ENCODE measurements around the gene KCNK7.
A peak's percentile ranks its signal among the peaks of the same experiment; 100 is the strongest.
"Not testable (repeated sequence)": the region's sequence is repeated elsewhere in the genome, so short reads cannot be mapped to it uniquely, and the experiment has no call there.

The KCNK7 gene
- 0.19 to 0.36 (median 0.30) reads per million in 4 experiments for total RNA-seq

- no peak for DNase-seq
Observed at GRCh38 chr11:65595543-65596281, at the start of gene KCNK7. Gene KCNK7, minus strand, starts transcription at chr11:65595800. Its CDS starts 28 bp downstream, at chr11:65595772.

GRCh38 chr11:65644837-65645236 lies 49.2 kb upstream of the KCNK7 start:
- no peak for DNase-seq

GRCh38 chr11:65643971-65644370 lies 48.4 kb upstream of the KCNK7 start:
- DNase-seq = no peak

GRCh38 chr11:65642014-65642671 lies 46.5 kb upstream of the KCNK7 start:
- DNase-seq = no peak

- DNase-seq = no peak
Observed at GRCh38 chr11:65641297-65642013, 45.9 kb upstream of the KCNK7 start.

- DNase-seq = peak; percentile 15
Observed at GRCh38 chr11:65640483-65641296, 45.1 kb upstream of the KCNK7 start.

- peak; percentile 59 for DNase-seq
Observed at GRCh38 chr11:65639623-65640482, 44.3 kb upstream of the KCNK7 start.

GRCh38 chr11:65639228-65639597 lies 43.6 kb upstream of the KCNK7 start:
- not testable (repeated sequence) for DNase-seq

GRCh38 chr11:65637794-65638419 lies 42.3 kb upstream of the KCNK7 start, which contains the start of gene SIPA1:
Gene SIPA1, plus strand, starts transcription at chr11:65638101. Its CDS starts 2,821 bp downstream, at chr11:65640922.
- peak; percentile 62 for DNase-seq

GRCh38 chr11:65637032-65637557 lies 41.5 kb upstream of the KCNK7 start:
- no peak for DNase-seq

- DNase-seq = no peak
Observed at GRCh38 chr11:65636108-65637031, 40.8 kb upstream of the KCNK7 start.

- no peak for DNase-seq
Observed at GRCh38 chr11:65634905-65635731, 39.5 kb upstream of the KCNK7 start.

GRCh38 chr11:65634440-65634839 lies 38.8 kb upstream of the KCNK7 start:
- DNase-seq = no peak

- DNase-seq = no peak
Observed at GRCh38 chr11:65634109-65634436, 38.5 kb upstream of the KCNK7 start.

- DNase-seq = no peak
Observed at GRCh38 chr11:65633390-65634108, 37.9 kb upstream of the KCNK7 start.

GRCh38 chr11:65630215-65630614 lies 34.6 kb upstream of the KCNK7 start:
- no peak for DNase-seq

GRCh38 chr11:65629579-65629978 lies 34.0 kb upstream of the KCNK7 start:
- no peak for DNase-seq

- DNase-seq = no peak
Observed at GRCh38 chr11:65627202-65627601, 31.6 kb upstream of the KCNK7 start.

Measured in effector CD8-positive, alpha-beta T cell (primary cell).